BE2C (cell line): ENCODE results near the gene CGB3.

Experiments used
- DNase-seq: peaks from one replicate; pipeline ENCODE4 v3.0.0-alpha.2; 2020
- H3K27me3 ChIP-seq: fragments of 250-450 bp; sonication (Bioruptor Pico); 2 replicates; pipeline ENCODE4 v1.5.1; 2020; ENCODE audit warnings: mild to moderate bottlenecking
- H3K36me3 ChIP-seq: fragments of 250-450 bp; sonication (Bioruptor Pico); 2 replicates; pipeline ENCODE4 v1.5.1; 2020; ENCODE audit warnings: mild to moderate bottlenecking
- H3K4me1 ChIP-seq: fragments of 250-450 bp; sonication (Bioruptor Pico); 2 replicates; pipeline ENCODE4 v1.5.1; 2020
- H3K4me3 ChIP-seq: 2 replicates; pipeline ENCODE4 v1.5.1; 2011; ENCODE audit warnings: low read depth, low read length
- H3K9me3 ChIP-seq: fragments of 250-450 bp; sonication (Bioruptor Pico); 2 replicates; pipeline ENCODE4 v1.5.1; 2020
- TF ChIP-seq, protein P1 (sequence below): IDR thresholded peaks from 2 replicates; pipeline ENCODE4 v1.5.1; 2012; ENCODE audit warnings: mild to moderate bottlenecking, low read depth, low read length

CGB3 gene

DNA sequence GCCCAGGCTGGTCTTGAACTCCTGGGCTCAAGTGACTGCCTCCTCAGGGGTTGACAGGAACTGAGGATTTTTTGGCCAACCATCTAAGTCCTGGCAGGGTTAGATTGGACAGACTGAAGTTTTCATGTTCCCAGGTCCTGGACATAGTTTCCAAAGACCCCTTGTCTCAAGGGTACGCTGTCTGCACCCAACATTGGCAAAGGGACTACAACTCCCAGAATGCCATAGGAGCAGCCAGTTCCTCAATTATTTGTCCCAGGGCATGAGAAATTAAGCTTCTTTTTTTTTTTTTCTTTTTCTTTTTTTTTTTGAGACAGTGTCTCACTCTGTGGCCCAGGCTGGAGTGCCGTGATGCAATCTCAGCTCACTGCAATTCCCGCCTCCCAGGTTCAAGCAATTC is 37.9 kb downstream of the CGB3 start:
- Histone ChIP-seq H3K4me3 (no peak overlapping the region), H3K9me3 (no peaks in the 10 kb centered on the region), H3K36me3 (peaks cover 24% of the 10 kb centered on the region; the same call in 1 of the 2 replicates), H3K4me1 (no peaks in the 10 kb centered on the region), H3K27me3 (no peaks in the 10 kb centered on the region)
- DNase-seq = no peak
- TF ChIP-seq, protein P1, sequence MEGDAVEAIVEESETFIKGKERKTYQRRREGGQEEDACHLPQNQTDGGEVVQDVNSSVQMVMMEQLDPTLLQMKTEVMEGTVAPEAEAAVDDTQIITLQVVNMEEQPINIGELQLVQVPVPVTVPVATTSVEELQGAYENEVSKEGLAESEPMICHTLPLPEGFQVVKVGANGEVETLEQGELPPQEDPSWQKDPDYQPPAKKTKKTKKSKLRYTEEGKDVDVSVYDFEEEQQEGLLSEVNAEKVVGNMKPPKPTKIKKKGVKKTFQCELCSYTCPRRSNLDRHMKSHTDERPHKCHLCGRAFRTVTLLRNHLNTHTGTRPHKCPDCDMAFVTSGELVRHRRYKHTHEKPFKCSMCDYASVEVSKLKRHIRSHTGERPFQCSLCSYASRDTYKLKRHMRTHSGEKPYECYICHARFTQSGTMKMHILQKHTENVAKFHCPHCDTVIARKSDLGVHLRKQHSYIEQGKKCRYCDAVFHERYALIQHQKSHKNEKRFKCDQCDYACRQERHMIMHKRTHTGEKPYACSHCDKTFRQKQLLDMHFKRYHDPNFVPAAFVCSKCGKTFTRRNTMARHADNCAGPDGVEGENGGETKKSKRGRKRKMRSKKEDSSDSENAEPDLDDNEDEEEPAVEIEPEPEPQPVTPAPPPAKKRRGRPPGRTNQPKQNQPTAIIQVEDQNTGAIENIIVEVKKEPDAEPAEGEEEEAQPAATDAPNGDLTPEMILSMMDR = no peak

GRCh38 chr19:48985711-48986110 is 38.4 kb downstream of the CGB3 start:
- TF ChIP-seq, protein P1 = no peak
- H3K4me3 ChIP-seq = no peak overlapping the region
- H3K27me3 ChIP-seq = no peaks in the 10 kb centered on the region
- H3K4me1 ChIP-seq = no peaks in the 10 kb centered on the region
- H3K9me3 ChIP-seq = no peaks in the 10 kb centered on the region
- peaks cover 22% of the 10 kb centered on the region; the same call in 1 of the 2 replicates for H3K36me3 ChIP-seq
- DNase-seq = no peak

DNA sequence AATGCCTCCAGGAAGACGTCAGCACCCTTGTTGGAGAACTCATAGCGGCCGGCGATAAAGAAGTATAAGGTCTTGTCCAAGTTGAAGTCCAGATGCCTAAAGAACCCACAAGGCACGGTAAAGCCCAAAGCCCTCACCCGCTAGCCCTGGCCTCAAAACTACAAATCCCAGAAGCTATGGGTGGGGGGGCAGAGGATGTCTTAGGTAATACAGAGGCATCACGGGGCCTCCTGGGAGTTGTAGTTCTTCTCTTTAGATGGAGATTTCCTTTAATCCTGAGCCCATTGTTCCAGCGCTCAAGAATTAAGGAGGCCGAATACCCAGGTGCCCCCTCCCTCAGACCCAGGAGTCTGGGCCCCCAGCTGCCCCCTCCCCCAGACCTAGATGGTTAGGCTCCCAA is 41.9 kb downstream of the CGB3 start:
- TF ChIP-seq, protein P1 = no peak
- no peaks in the 10 kb centered on the region for H3K4me1 ChIP-seq

GRCh38 chr19:48977061-48977460 is 47.1 kb downstream of the CGB3 start:
- Histone ChIP-seq H3K27me3 (no peaks in the 10 kb centered on the region), H3K36me3 (no peaks in the 10 kb centered on the region), H3K4me3 (no peak overlapping the region), H3K4me1 (no peaks in the 10 kb centered on the region), H3K9me3 (no peaks in the 10 kb centered on the region)
- no peak for DNase-seq
- TF ChIP-seq, protein P1 = no peak

More for the DNA sequence above, 41.9 kb downstream of the CGB3 start:
- H3K9me3 ChIP-seq = no peaks in the 10 kb centered on the region
- no peak overlapping the region for H3K4me3 ChIP-seq
- DNase-seq = no peak
- H3K36me3 ChIP-seq = peaks cover 17% of the 10 kb centered on the region; the same call in 1 of the 2 replicates
- H3K27me3 ChIP-seq = no peaks in the 10 kb centered on the region

DNA sequence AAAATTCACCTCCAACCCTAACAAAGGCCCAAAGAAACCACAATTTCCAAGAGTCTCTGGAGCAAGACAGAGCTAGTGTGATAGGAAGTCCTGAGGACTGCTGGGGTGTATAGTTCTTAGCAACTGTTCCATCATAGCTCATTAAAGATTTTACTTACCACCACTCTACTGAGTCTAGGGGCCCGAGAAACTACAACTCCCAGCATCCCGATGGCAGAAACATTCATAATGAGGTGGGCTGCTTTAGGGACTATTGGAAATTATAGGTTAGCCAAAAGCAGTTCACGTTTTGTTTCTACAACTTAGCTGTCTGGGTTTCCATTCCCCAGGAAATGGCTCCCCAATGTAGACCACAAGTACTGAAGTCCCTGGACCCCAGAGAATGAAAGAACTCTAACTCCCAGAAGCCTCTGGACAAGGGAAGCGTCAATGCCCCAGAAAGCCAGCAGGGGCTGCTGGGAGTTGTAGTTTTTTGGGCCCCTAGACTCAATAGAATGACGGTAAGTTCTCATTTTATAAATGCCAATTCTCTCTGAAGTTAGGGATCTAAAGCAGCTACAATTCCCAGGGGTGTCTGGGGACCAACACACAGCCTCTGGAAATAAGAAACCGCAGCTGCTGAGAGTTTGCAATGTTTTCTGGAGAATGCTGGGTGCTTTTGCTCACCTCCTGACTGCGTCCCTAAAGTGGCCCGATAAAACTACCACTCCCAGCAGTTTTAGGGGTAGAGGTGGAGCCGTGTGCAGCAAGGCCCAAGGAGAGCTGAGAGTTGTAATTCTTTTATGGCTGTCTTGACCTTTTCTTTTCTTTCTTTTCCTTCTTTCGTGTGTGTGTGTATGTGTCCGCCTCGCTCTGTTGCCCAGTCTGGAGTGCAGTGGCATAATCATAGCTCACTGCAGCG is 47.9 kb downstream of the CGB3 start:
- Histone ChIP-seq H3K27me3 (no peaks in the 10 kb centered on the region), H3K9me3 (no peaks in the 10 kb centered on the region), H3K36me3 (no peaks in the 10 kb centered on the region), H3K4me1 (no peaks in the 10 kb centered on the region), H3K4me3 (no peak overlapping the region)
- peak; percentile 71 for DNase-seq
- TF ChIP-seq, protein P1 = peak; percentile 20; the same call in 1 of the 2 replicates
